Measurements from ENCODE around the gene PLA2G5. TPM values are rescaled to one million over a fixed set of nuclear protein-coding genes. Genes with fewer than 3 reads are reported as not detected.
A peak's percentile ranks its signal among the peaks of the same experiment; 100 is the strongest.
"Not testable (repeated sequence)": the region's sequence is repeated elsewhere in the genome, so short reads cannot be mapped to it uniquely, and the experiment has no call there.

The PLA2G5 gene
- total RNA-seq, result not detected

- ATAC-seq (replicated peaks), result no peak
- H3K27me3 Mint-ChIP-seq, result peaks cover 9% of the 10 kb centered on the region
- H3K9me3 Mint-ChIP-seq, result no peaks in the 10 kb centered on the region
- H3K4me3 Mint-ChIP-seq, result no peak within 1 kb of the TSS
- H3K4me1 Mint-ChIP-seq, result no peaks in the 10 kb centered on the region
- H3K27ac Mint-ChIP-seq, result no peak within 1 kb of the TSS
- no peaks in the 10 kb centered on the region for H3K36me3 Mint-ChIP-seq (ENCODE audit: low read depth)
Measured at GRCh38 chr1:20069874-20070273, at the start of gene PLA2G5. PLA2G5 (plus strand) TSS chr1:20070194; CDS start chr1:20084831, 14,637 bp downstream.

- H3K27me3 Mint-ChIP-seq, result peaks cover 51% of the 10 kb centered on the region
- no peaks in the 10 kb centered on the region for H3K36me3 Mint-ChIP-seq (ENCODE audit: low read depth)
- H3K9me3 Mint-ChIP-seq, result no peaks in the 10 kb centered on the region
- no peak overlapping the region for H3K4me3 Mint-ChIP-seq
- no peaks in the 10 kb centered on the region for H3K4me1 Mint-ChIP-seq
- no peak for ATAC-seq (replicated peaks)
- H3K27ac Mint-ChIP-seq, result no peak overlapping the region
Measured at GRCh38 chr1:20028125-20028524, 41.9 kb upstream of the PLA2G5 start.

GRCh38 chr1:20028726-20029125 is 41.3 kb upstream of the PLA2G5 start:
- Mint-ChIP-seq H3K4me3 (no peak overlapping the region), H3K27me3 (peaks cover 53% of the 10 kb centered on the region), H3K36me3 (ENCODE audit: low read depth) (no peaks in the 10 kb centered on the region), H3K4me1 (no peaks in the 10 kb centered on the region), H3K9me3 (no peaks in the 10 kb centered on the region), H3K27ac (no peak overlapping the region)
- no peak for ATAC-seq (replicated peaks)

- Mint-ChIP-seq H3K36me3 (ENCODE audit: low read depth) (no peaks in the 10 kb centered on the region), H3K27me3 (peaks cover 53% of the 10 kb centered on the region), H3K4me3 (no peak overlapping the region), H3K9me3 (peaks cover 4% of the 10 kb centered on the region), H3K27ac (no peak overlapping the region), H3K4me1 (no peaks in the 10 kb centered on the region)
- no peak for ATAC-seq (replicated peaks)
Measured at GRCh38 chr1:20029178-20029912, 40.6 kb upstream of the PLA2G5 start.

GRCh38 chr1:20030436-20031151 is 39.4 kb upstream of the PLA2G5 start:
- H3K27ac Mint-ChIP-seq; ATAC-seq (replicated peaks); H3K4me3 Mint-ChIP-seq; H3K4me1 Mint-ChIP-seq; H3K36me3 Mint-ChIP-seq (ENCODE audit: low read depth); H3K9me3 Mint-ChIP-seq: not testable (repeated sequence)
- H3K27me3 Mint-ChIP-seq, result peaks cover 53% of the 10 kb centered on the region

- H3K4me3 Mint-ChIP-seq, result no peak overlapping the region
- no peak overlapping the region for H3K27ac Mint-ChIP-seq
- H3K4me1 Mint-ChIP-seq, result no peaks in the 10 kb centered on the region
- ATAC-seq (replicated peaks), result no peak
- H3K9me3 Mint-ChIP-seq, result peaks cover 11% of the 10 kb centered on the region
- H3K27me3 Mint-ChIP-seq, result peaks cover 52% of the 10 kb centered on the region
- H3K36me3 Mint-ChIP-seq (ENCODE audit: low read depth), result no peaks in the 10 kb centered on the region
Measured at GRCh38 chr1:20031161-20031560, 38.8 kb upstream of the PLA2G5 start.

GRCh38 chr1:20031836-20032235 is 38.2 kb upstream of the PLA2G5 start:
- Mint-ChIP-seq H3K27me3 (peaks cover 46% of the 10 kb centered on the region), H3K36me3 (ENCODE audit: low read depth) (no peaks in the 10 kb centered on the region), H3K4me3 (no peak overlapping the region)

GRCh38 chr1:20032425-20032824 is 37.6 kb upstream of the PLA2G5 start:
- ATAC-seq (replicated peaks), result no peak
- Mint-ChIP-seq H3K27me3 (peaks cover 44% of the 10 kb centered on the region), H3K9me3 (peaks cover 17% of the 10 kb centered on the region), H3K4me3 (no peak overlapping the region), H3K36me3 (ENCODE audit: low read depth) (no peaks in the 10 kb centered on the region), H3K4me1 (peaks cover 4% of the 10 kb centered on the region), H3K27ac (no peak overlapping the region)

More at GRCh38 chr1:20031836-20032235, 38.2 kb upstream of the PLA2G5 start:
- Mint-ChIP-seq H3K27ac (no peak overlapping the region), H3K4me1 (no peaks in the 10 kb centered on the region), H3K9me3 (peaks cover 12% of the 10 kb centered on the region)
- ATAC-seq (replicated peaks), result no peak

- Mint-ChIP-seq H3K36me3 (ENCODE audit: low read depth) (no peaks in the 10 kb centered on the region), H3K27me3 (peaks cover 35% of the 10 kb centered on the region), H3K4me3 (no peak overlapping the region), H3K4me1 (peaks cover 7% of the 10 kb centered on the region), H3K27ac (no peak overlapping the region), H3K9me3 (peaks cover 17% of the 10 kb centered on the region)
- no peak for ATAC-seq (replicated peaks)
Measured at GRCh38 chr1:20033420-20033819, 36.6 kb upstream of the PLA2G5 start.

- no peak for ATAC-seq (replicated peaks)
- H3K9me3 Mint-ChIP-seq, result peaks cover 17% of the 10 kb centered on the region
- H3K27ac Mint-ChIP-seq, result no peak overlapping the region
- H3K36me3 Mint-ChIP-seq (ENCODE audit: low read depth), result no peaks in the 10 kb centered on the region
- H3K4me3 Mint-ChIP-seq, result no peak overlapping the region
- H3K27me3 Mint-ChIP-seq, result peaks cover 22% of the 10 kb centered on the region
- H3K4me1 Mint-ChIP-seq, result peaks cover 9% of the 10 kb centered on the region
Measured at GRCh38 chr1:20035114-20035513, 34.9 kb upstream of the PLA2G5 start.

GRCh38 chr1:20037877-20038276 is 32.1 kb upstream of the PLA2G5 start:
- no peaks in the 10 kb centered on the region for H3K36me3 Mint-ChIP-seq (ENCODE audit: low read depth)
- H3K4me3 Mint-ChIP-seq, result no peak overlapping the region
- H3K4me1 Mint-ChIP-seq, result peaks cover 9% of the 10 kb centered on the region
- no peak overlapping the region for H3K27ac Mint-ChIP-seq
- H3K27me3 Mint-ChIP-seq, result peaks cover 20% of the 10 kb centered on the region
- H3K9me3 Mint-ChIP-seq, result peaks cover 17% of the 10 kb centered on the region
- ATAC-seq (replicated peaks), result no peak

GRCh38 chr1:20047096-20047495 is 22.9 kb upstream of the PLA2G5 start:
- Mint-ChIP-seq H3K27ac (no peak overlapping the region), H3K4me3 (no peak overlapping the region), H3K36me3 (ENCODE audit: low read depth) (no peaks in the 10 kb centered on the region), H3K27me3 (no peaks in the 10 kb centered on the region), H3K9me3 (peaks cover 5% of the 10 kb centered on the region), H3K4me1 (no peaks in the 10 kb centered on the region)
- peak; percentile 45 for ATAC-seq (replicated peaks)

GRCh38 chr1:20048563-20048962 is 21.4 kb upstream of the PLA2G5 start:
- ATAC-seq (replicated peaks), result no peak
- Mint-ChIP-seq H3K4me3 (no peak overlapping the region), H3K36me3 (ENCODE audit: low read depth) (no peaks in the 10 kb centered on the region), H3K27ac (no peak overlapping the region), H3K27me3 (no peaks in the 10 kb centered on the region), H3K4me1 (no peaks in the 10 kb centered on the region), H3K9me3 (peaks cover 5% of the 10 kb centered on the region)

- not testable (repeated sequence) for H3K9me3 Mint-ChIP-seq; H3K4me3 Mint-ChIP-seq; H3K36me3 Mint-ChIP-seq (ENCODE audit: low read depth); H3K4me1 Mint-ChIP-seq; H3K27me3 Mint-ChIP-seq; H3K27ac Mint-ChIP-seq
- ATAC-seq (replicated peaks), result peak; percentile 61
Measured at GRCh38 chr1:20049056-20049798, 20.8 kb upstream of the PLA2G5 start.
